ENCODE data around the gene SORCS3.

The SORCS3 gene
- 0.31 to 1.2 reads per million in 2 donors for total RNA-seq

- no peak for DNase-seq
Observed at GRCh38 chr10:104641187-104641936, at the start of gene SORCS3. Gene SORCS3, plus strand, starts transcription at chr10:104641290.

- no peak for DNase-seq
Observed at GRCh38 chr10:104591441-104591840, 49.6 kb upstream of the SORCS3 start.

- no peak for DNase-seq
Observed at GRCh38 chr10:104601166-104601565, 39.9 kb upstream of the SORCS3 start.

GRCh38 chr10:104608091-104608828 is 32.8 kb upstream of the SORCS3 start:
- DNase-seq = no peak

- DNase-seq = no peak
Observed at GRCh38 chr10:104612571-104613205, 28.4 kb upstream of the SORCS3 start.

- DNase-seq = no peak
Observed at GRCh38 chr10:104613406-104613805, 27.7 kb upstream of the SORCS3 start.

- peak in 1 of 5 experiments; percentile 36 for DNase-seq
Observed at GRCh38 chr10:104614245-104614831, 26.8 kb upstream of the SORCS3 start.

- DNase-seq = no peak
Observed at GRCh38 chr10:104615136-104615535, 26.0 kb upstream of the SORCS3 start.

GRCh38 chr10:104617831-104618230 is 23.3 kb upstream of the SORCS3 start:
- no peak for DNase-seq

GRCh38 chr10:104622175-104622574 is 18.9 kb upstream of the SORCS3 start:
- no peak for DNase-seq

GRCh38 chr10:104622598-104623209 is 18.4 kb upstream of the SORCS3 start:
- DNase-seq = no peak

GRCh38 chr10:104630731-104631130 is 10.4 kb upstream of the SORCS3 start:
- DNase-seq = no peak

- DNase-seq = no peak
Observed at GRCh38 chr10:104631946-104632345, 9.1 kb upstream of the SORCS3 start.

GRCh38 chr10:104638861-104639589 is 2.1 kb upstream of the SORCS3 start:
- no peak for DNase-seq

- DNase-seq = no peak
Observed at GRCh38 chr10:104639590-104640338, 1.3 kb upstream of the SORCS3 start.

GRCh38 chr10:104640339-104641186 is 527 bp upstream of the SORCS3 start:
- DNase-seq = no peak

GRCh38 chr10:104641937-104642657 is 1.0 kb downstream of the SORCS3 start:
- DNase-seq = no peak

GRCh38 chr10:104642658-104643302 is 1.7 kb downstream of the SORCS3 start:
- DNase-seq = peak in 1 of 5 experiments; percentile 16

- DNase-seq = no peak
Observed at GRCh38 chr10:104643303-104643663, 2.2 kb downstream of the SORCS3 start.

Data from T-helper 2 cell (primary cell).